GM12873 (cell line): ENCODE measurements around the gene CDH5.

ENCODE experiments used
- CTCF ChIP-seq: IDR thresholded peaks from 2 replicates; pipeline ENCODE4 v1.5.1; 2012; ENCODE audit warnings: low read depth, mild to moderate bottlenecking, moderate library complexity, low read length, control low read depth; ENCODE audit not compliant: insufficient read depth; ENCODE audit errors: missing control alignments

The CDH5 gene

GRCh38 chr16:66400503-66401380 is 34.3 kb downstream of the CDH5 start:
- TF ChIP-seq CTCF, result no peak

- TF ChIP-seq CTCF, result no peak
These were observed 35.1 kb downstream of the CDH5 start for GRCh38 chr16:66401610-66402009.

GRCh38 chr16:66402166-66402565 is 35.7 kb downstream of the CDH5 start:
- no peak for TF ChIP-seq CTCF

- TF ChIP-seq CTCF, result no peak
These were observed 36.2 kb downstream of the CDH5 start for GRCh38 chr16:66402591-66403230.

GRCh38 chr16:66403531-66404145 is 37.1 kb downstream of the CDH5 start:
- TF ChIP-seq CTCF, result no peak

GRCh38 chr16:66405057-66405783 is 38.7 kb downstream of the CDH5 start:
- TF ChIP-seq CTCF, result no peak
